ENCODE measurements around the gene TRERF1. TPM values are rescaled to one million over a fixed set of nuclear protein-coding genes. Genes with fewer than 3 reads are reported as not detected.

TRERF1 gene
- total RNA-seq, 1 donor from 2014 or later: 3.8 TPM

DNA sequence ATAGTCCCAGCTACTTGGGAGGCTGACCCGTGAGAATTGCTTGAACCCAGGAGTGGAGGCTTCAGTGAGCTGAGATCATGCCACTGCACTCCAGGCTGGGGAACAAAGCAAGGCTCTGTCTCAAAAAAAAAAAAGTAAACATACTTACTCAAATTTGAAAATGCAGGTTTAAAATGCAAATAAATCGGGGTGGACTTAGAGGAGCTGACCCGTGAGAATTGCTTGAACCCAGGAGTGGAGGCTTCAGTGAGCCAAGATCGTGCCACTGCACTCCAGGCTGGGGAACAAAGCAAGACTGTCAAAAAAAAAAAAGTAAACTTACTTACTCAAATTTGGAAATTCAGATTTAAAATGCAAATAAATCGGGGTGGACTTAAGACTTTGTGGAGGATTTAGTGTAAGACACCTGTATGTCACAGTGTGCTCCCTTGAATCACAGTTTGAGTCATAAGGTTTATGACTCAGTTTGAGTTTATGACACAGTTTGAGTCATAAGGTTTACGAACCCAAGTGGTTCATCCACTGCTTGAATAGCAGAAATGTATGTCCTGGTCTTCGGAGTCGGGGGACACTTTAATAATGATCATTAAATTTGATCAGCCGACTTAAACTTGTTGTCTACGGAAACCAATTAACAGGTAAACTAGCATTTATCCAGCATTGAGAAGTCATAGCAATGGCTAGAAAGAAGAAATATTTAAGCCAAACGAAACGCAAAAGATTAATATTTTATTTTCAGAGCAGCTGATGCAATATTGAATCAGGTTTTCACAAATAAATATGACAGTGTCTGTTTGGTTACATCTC lies 227.3 kb downstream of the TRERF1 start:
- ATAC-seq (no peak), DNase-seq (no peak)
- H3K4me3 ChIP-seq: no peak overlapping the region
- intact Hi-C loops (cut with DNase I): no loop called here
- no peak overlapping the region for H3K27ac ChIP-seq
- H3K27me3 ChIP-seq: no peaks in the 10 kb centered on the region
- no peaks in the 10 kb centered on the region for H3K4me1 ChIP-seq
- no peaks in the 10 kb centered on the region for H3K9me3 ChIP-seq
- no peaks in the 10 kb centered on the region for H3K36me3 ChIP-seq
- TF ChIP-seq, protein P1, sequence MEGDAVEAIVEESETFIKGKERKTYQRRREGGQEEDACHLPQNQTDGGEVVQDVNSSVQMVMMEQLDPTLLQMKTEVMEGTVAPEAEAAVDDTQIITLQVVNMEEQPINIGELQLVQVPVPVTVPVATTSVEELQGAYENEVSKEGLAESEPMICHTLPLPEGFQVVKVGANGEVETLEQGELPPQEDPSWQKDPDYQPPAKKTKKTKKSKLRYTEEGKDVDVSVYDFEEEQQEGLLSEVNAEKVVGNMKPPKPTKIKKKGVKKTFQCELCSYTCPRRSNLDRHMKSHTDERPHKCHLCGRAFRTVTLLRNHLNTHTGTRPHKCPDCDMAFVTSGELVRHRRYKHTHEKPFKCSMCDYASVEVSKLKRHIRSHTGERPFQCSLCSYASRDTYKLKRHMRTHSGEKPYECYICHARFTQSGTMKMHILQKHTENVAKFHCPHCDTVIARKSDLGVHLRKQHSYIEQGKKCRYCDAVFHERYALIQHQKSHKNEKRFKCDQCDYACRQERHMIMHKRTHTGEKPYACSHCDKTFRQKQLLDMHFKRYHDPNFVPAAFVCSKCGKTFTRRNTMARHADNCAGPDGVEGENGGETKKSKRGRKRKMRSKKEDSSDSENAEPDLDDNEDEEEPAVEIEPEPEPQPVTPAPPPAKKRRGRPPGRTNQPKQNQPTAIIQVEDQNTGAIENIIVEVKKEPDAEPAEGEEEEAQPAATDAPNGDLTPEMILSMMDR (IDR thresholded peaks at IDR 0.05): no peak

DNA sequence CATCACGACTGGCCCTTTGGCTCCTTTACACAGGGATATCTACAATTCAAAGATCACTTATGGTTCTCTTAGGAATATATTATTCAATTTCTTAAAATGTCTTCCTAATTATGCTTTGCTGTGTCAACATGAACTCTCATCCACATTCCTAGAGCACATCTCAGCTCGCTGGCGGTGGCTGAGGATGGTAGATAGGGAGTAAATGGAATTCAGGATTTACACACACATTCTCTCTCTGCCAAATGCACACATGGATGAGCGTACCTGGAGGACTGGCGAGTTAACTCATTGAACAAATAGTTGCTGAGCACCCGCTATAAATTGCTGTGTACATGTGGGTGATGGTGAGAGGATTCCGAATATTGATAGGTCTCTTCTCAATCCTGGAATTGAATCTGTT lies 229.3 kb downstream of the TRERF1 start:
- ATAC-seq: no peak
- intact Hi-C loops (cut with DNase I): no loop called here
- no peak for DNase-seq
- no peak overlapping the region for H3K4me3 ChIP-seq
- TF ChIP-seq, protein P1 (IDR thresholded peaks at IDR 0.05): no peak
- H3K36me3 ChIP-seq: no peaks in the 10 kb centered on the region
- H3K27me3 ChIP-seq: no peaks in the 10 kb centered on the region
- no peaks in the 10 kb centered on the region for H3K4me1 ChIP-seq
- no peak overlapping the region for H3K27ac ChIP-seq
- no peaks in the 10 kb centered on the region for H3K9me3 ChIP-seq

DNA sequence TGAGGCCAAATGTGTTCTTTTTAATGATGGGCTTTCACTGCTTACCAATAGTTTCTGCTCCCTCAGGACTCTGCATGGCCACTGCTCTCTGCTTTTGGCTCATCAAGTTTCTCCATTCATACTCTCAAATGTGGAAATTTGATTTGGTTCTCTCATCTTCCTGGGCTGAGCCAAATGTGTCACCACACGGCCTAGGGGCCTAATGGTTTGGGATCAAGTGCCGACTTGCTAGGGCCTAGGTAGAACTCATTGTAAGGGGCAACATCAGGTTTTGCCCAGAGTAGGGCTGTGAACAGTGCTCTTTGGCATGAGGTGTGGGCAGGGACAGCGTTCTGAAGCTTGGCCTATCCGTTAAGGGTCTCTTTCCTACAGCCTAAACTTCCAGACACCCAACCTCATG lies 230.2 kb downstream of the TRERF1 start:
- no peak overlapping the region for H3K27ac ChIP-seq
- TF ChIP-seq, protein P1 (IDR thresholded peaks at IDR 0.05): no peak
- DNase-seq (no peak), ATAC-seq (no peak)
- intact Hi-C loops (cut with DNase I): no loop called here
- no peaks in the 10 kb centered on the region for H3K9me3 ChIP-seq
- no peaks in the 10 kb centered on the region for H3K27me3 ChIP-seq
- no peaks in the 10 kb centered on the region for H3K36me3 ChIP-seq
- H3K4me3 ChIP-seq: no peak overlapping the region
- H3K4me1 ChIP-seq: peaks cover 7% of the 10 kb centered on the region

DNA sequence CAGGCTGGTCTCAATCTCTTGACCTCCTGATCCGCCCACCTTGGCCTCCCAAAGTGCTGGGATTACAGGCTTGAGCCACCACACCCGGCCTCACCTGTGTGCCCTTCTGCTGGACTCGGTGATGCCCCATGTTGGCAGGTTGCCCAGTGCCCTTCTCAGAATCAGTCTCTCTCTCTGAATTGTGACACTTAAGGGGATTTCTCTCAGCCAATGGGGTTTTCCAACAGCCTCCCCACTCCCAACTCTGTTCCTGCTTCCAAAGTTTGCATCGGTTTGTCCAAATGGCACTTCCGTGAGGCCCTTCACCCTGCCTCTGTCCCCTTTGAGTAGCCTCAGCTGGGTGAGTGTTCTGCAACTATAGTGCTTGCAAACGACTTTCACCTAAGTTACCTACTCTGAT lies 230.9 kb downstream of the TRERF1 start:
- Histone ChIP-seq H3K27me3 (no peaks in the 10 kb centered on the region), H3K36me3 (no peaks in the 10 kb centered on the region), H3K27ac (no peak overlapping the region), H3K4me3 (no peak overlapping the region), H3K9me3 (no peaks in the 10 kb centered on the region), H3K4me1 (peaks cover 9% of the 10 kb centered on the region)
- DNase-seq (no peak), ATAC-seq (no peak)
- intact Hi-C loops (cut with DNase I): no loop called here
- TF ChIP-seq, protein P1 (IDR thresholded peaks at IDR 0.05): no peak

DNA sequence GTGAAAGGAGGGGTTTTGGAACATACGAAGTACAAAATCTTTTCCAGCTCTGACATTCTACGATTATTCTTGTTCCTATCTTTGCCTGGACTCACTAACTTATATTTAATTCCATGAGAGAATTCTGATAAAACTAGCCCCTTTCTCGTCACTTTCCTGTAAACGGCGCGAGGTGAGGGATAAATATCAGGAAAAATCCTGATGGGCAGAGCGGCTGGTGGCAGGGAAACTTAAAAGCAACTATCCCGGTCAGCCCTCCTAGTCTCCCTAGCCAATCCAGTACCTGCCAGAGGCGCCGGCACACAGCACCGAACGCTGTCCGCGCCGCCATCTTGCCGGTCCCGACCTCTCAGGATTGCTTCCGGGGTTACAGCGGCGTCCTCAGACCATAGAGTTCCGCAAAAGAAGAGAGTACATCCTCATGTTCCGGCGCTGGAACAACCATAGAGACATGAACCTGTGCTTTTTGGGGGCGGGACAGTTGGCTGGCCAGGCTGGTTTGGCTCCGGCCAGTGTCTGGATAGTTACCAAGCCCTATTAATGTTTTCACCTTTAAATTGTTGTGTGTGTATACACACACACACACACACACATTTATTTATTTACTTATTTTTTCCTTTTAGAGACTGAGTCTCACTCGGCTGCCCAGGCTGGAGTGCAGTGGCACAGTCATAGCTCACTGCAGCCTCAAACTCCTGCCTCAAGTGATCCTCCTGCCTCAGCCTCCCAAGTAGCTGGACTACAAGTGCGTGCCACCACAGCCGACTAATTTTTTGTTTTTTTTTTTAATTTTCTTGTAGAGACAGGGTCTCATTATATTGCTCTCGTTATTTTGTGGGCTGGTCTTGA lies 234.0 kb downstream of the TRERF1 start, which contains the start of gene MRPS10:
Gene MRPS10 (minus strand): TSS at position 343 of the 849 bp plus-strand sequence. CDS start 12 bp downstream, at position 331.
- Histone ChIP-seq H3K36me3 (peaks cover 15% of the 10 kb centered on the region), H3K9me3 (no peaks in the 10 kb centered on the region), H3K4me3 (peak within 1 kb of the TSS; percentile 95), H3K27me3 (no peaks in the 10 kb centered on the region), H3K4me1 (peaks cover 9% of the 10 kb centered on the region), H3K27ac (peak within 1 kb of the TSS; percentile 82)
- peak; percentile 100 for ATAC-seq
- TF ChIP-seq, protein P1 (IDR thresholded peaks at IDR 0.05): no peak
- intact Hi-C loops (cut with DNase I): no loop called here
- peak; percentile 94 for DNase-seq

Data from upper lobe of right lung (tissue), 1 donor.